HuH-7.5 (cell line): ENCODE data around the gene PTPRN2.

Experiments used
- DNase-seq: peaks from one replicate; pipeline ENCODE4 v3.0.0; 2011; ENCODE audit warnings: low spot score

Gene PTPRN2

GRCh38 chr7:157884461-157885062, 703.1 kb downstream of the PTPRN2 start:
- DNase-seq, result no peak

- no peak for DNase-seq
Measured at GRCh38 chr7:157881048-157881771, 706.4 kb downstream of the PTPRN2 start.

- DNase-seq, result no peak
Measured at GRCh38 chr7:157879391-157879790, 708.2 kb downstream of the PTPRN2 start.

GRCh38 chr7:157877298-157878090, 710.1 kb downstream of the PTPRN2 start:
- DNase-seq, result no peak

- no peak for DNase-seq
Measured at GRCh38 chr7:157876469-157877285, 710.9 kb downstream of the PTPRN2 start.

GRCh38 chr7:157875230-157876179, 712.1 kb downstream of the PTPRN2 start:
- DNase-seq, result peak; percentile 47

GRCh38 chr7:157874870-157875229, 712.8 kb downstream of the PTPRN2 start:
- no peak for DNase-seq

GRCh38 chr7:157874208-157874816, 713.3 kb downstream of the PTPRN2 start:
- no peak for DNase-seq

- DNase-seq, result no peak
Measured at GRCh38 chr7:157873664-157874063, 714.0 kb downstream of the PTPRN2 start.

GRCh38 chr7:157873181-157873580, 714.4 kb downstream of the PTPRN2 start:
- no peak for DNase-seq

GRCh38 chr7:157872447-157872846, 715.2 kb downstream of the PTPRN2 start:
- DNase-seq, result no peak

- DNase-seq, result no peak
Measured at GRCh38 chr7:157871681-157872080, 715.9 kb downstream of the PTPRN2 start.

GRCh38 chr7:157870644-157871290, 716.9 kb downstream of the PTPRN2 start:
- no peak for DNase-seq

- no peak for DNase-seq
Measured at GRCh38 chr7:157869793-157870192, 717.8 kb downstream of the PTPRN2 start.

- no peak for DNase-seq
Measured at GRCh38 chr7:157867685-157868305, 719.8 kb downstream of the PTPRN2 start.

- no peak for DNase-seq
Measured at GRCh38 chr7:157866336-157866924, 721.2 kb downstream of the PTPRN2 start.

GRCh38 chr7:157865351-157866165, 722.1 kb downstream of the PTPRN2 start:
- DNase-seq, result no peak

GRCh38 chr7:157864911-157865310, 722.7 kb downstream of the PTPRN2 start:
- no peak for DNase-seq
